Sigmoid colon (tissue), 7 donors: ENCODE measurements around the gene C5orf24. TPM values are rescaled to one million over a fixed set of nuclear protein-coding genes. Genes with fewer than 3 reads are reported as not detected.

Source experiments
- DNase-seq: peaks from one replicate; pipeline ENCODE4 v3.0.0-alpha.2; 2019
- H3K27ac ChIP-seq, 4 donors: fragments of 200-600 bp; sonication (generic); one replicate each; pipeline ENCODE4 v1.5.1; 2016 to 2019; ENCODE audit warnings: mild to moderate bottlenecking in 1 of 4
- H3K27me3 ChIP-seq, 3 donors: fragments of 200-600 bp; sonication (generic); one replicate each; pipeline ENCODE4 v1.5.1; 2019; ENCODE audit warnings: mild to moderate bottlenecking in 1 of 3
- H3K36me3 ChIP-seq, 4 donors: fragments of 200-600 bp; sonication (generic); one replicate each; pipeline ENCODE4 v1.5.1; 2016 to 2019
- H3K4me1 ChIP-seq, 4 donors: fragments of 200-600 bp; sonication (generic); one replicate each; pipeline ENCODE4 v1.5.1; 2017 to 2019
- H3K4me3 ChIP-seq, 4 donors: fragments of 200-600 bp; sonication (generic); one replicate each; pipeline ENCODE4 v1.5.1; 2017 to 2019; ENCODE audit warnings: mild to moderate bottlenecking in 2 of 4, moderate library complexity in 1 of 4
- H3K9me3 ChIP-seq, 4 donors: fragments of 200-600 bp in 3 of 4; sonication (generic) in 3 of 4; one replicate each; pipeline versions ENCODE4 v1.5.1 to v1.6.1; 2013 to 2019
- EP300 ChIP-seq, 4 donors: sonication (generic); formaldehyde crosslinking; IDR thresholded peaks; one replicate each; pipeline ENCODE4 v1.6.1; 2017; ENCODE audit warnings: antibody characterized with exemption in 4 of 4
- POLR2A ChIP-seq, 2 donors: fragments of 450-650 bp; IDR thresholded peaks; one replicate each; pipeline ENCODE4 v1.6.1; 2016; ENCODE audit warnings: antibody characterized with exemption in 2 of 2, mild to moderate bottlenecking in 2 of 2, moderate library complexity in 2 of 2
- POLR2AphosphoS5 ChIP-seq, 4 donors: sonication (generic); formaldehyde crosslinking; IDR thresholded peaks; one replicate each; pipeline ENCODE4 v1.6.1; 2017; ENCODE audit warnings: antibody characterized with exemption in 4 of 4
- WGBS, 2 donors: extraction: QIAGEN DNeasy Blood & Tissue Kit; methylation state at CpG; one replicate each; pipeline ENCODE4 v1.1.7; 2013; 5-methylcytosine and 5-hydroxymethylcytosine counted together
- intact Hi-C: fragments of 100-400 bp; cut with DNase I; formaldehyde crosslinking; loops from one replicate; pipeline ENCODE4 v1.15.1; 2023
- polyA plus RNA-seq, 3 donors: library from polyadenylated mRNA; stranded (reverse); fragments of 200-250 nt; gene quantifications; one replicate each; pipeline ENCODE4 v1.2.3, GENCODE V29; 2013
- total RNA-seq, 4 donors: library from RNA; depleted of rRNA; stranded (reverse); fragments of >200 nt; gene quantifications; one replicate each; pipeline ENCODE4 v1.1.0, GENCODE V29; 2016
- TF ChIP-seq, protein P1 (sequence below), 4 experiments: fragments of 450-650 bp in 3 of 4; fragments of 200-600 bp in 1 of 4; IDR thresholded peaks; one replicate each; pipeline ENCODE4 v1.5.1; 2016 to 2019; ENCODE audit warnings: antibody characterized with exemption in 4 of 4, mild to moderate bottlenecking in 3 of 4, moderate library complexity in 2 of 4
- donor health status: healthy with polysubstance abuse.
- donor health status: Bipolar disorder and iron deficiency.
- donor health status: healthy.

C5orf24 gene
- total and polyA plus RNA-seq, 7 donors: 12.6 to 82.0 (median 38.0) TPM

DNA sequence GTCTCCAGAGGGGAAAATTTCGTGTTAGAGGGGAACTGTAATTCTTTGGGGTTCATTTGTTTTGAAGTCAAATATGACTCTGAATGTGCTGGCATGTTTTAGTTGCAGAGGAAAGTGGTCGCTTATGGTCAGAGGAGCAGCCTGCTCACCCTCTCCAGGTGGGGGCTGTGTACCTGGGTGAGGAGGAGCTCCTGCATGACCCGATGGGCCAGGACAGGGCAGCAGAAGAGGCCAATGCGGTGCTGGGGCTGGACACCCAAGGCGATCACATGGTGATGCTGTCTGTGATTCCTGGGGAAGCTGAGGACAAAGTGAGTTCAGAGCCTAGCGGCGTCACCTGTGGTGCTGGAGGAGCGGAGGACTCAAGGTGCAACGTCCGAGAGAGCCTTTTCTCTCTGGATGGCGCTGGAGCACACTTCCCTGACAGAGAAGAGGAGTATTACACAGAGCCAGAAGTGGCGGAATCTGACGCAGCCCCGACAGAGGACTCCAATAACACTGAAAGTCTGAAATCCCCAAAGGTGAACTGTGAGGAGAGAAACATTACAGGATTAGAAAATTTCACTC lies 41.9 kb downstream of the C5orf24 start:
- 93 to 94% methylated on average over 14 of the region's 14 CpGs for WGBS, 2 donors
- TF ChIP-seq POLR2A (IDR thresholded peaks at IDR 0.05) (no peak), EP300 (IDR thresholded peaks at IDR 0.05) (no peak), POLR2AphosphoS5 (IDR thresholded peaks at IDR 0.05) (no peak)
- TF ChIP-seq, protein P1, sequence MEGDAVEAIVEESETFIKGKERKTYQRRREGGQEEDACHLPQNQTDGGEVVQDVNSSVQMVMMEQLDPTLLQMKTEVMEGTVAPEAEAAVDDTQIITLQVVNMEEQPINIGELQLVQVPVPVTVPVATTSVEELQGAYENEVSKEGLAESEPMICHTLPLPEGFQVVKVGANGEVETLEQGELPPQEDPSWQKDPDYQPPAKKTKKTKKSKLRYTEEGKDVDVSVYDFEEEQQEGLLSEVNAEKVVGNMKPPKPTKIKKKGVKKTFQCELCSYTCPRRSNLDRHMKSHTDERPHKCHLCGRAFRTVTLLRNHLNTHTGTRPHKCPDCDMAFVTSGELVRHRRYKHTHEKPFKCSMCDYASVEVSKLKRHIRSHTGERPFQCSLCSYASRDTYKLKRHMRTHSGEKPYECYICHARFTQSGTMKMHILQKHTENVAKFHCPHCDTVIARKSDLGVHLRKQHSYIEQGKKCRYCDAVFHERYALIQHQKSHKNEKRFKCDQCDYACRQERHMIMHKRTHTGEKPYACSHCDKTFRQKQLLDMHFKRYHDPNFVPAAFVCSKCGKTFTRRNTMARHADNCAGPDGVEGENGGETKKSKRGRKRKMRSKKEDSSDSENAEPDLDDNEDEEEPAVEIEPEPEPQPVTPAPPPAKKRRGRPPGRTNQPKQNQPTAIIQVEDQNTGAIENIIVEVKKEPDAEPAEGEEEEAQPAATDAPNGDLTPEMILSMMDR (IDR thresholded peaks at IDR 0.05): no peak
- no peak for DNase-seq

DNA sequence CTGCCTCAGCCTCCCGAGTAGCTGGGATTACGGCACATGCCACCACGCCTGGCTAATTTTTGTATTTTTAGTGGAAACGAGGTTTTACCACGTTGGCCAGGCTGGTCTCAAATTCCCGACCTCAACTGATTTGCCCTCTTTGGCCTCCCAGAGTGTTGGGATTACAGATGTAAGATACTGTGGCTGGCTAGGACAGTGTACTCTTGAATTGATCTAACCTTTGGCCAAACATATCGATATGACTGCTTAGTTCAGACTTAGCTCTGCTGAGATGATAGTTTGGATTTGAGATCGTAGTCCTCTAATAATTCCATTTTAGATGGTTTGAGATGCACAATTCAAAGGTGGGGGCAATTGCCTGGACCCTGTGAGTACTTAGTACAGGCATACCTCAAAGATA lies 43.6 kb downstream of the C5orf24 start:
- 96% methylated on average over 8 of the region's 8 CpGs for WGBS, 2 donors
- intact Hi-C loops: no loop called here
- H3K9me3 ChIP-seq: no peaks in the 10 kb centered on the region
- no peaks in the 10 kb centered on the region for H3K27me3 ChIP-seq
- no peak overlapping the region for H3K27ac ChIP-seq
- TF ChIP-seq, protein P1 (IDR thresholded peaks at IDR 0.05): no peak
- TF ChIP-seq EP300 (IDR thresholded peaks at IDR 0.05): no peak
- no peak for TF ChIP-seq POLR2AphosphoS5 (IDR thresholded peaks at IDR 0.05)
- no peak for TF ChIP-seq POLR2A (IDR thresholded peaks at IDR 0.05)
- no peak for DNase-seq
- no peak overlapping the region for H3K4me3 ChIP-seq
- peaks cover 0 to 25% (median 6%) of the 10 kb centered on the region in 4 donors for H3K36me3 ChIP-seq
- peaks cover 0 to 10% (median 3%) of the 10 kb centered on the region in 4 donors for H3K4me1 ChIP-seq

More for the DNA sequence above, 41.9 kb downstream of the C5orf24 start:
- peaks cover 0 to 12% (median 6%) of the 10 kb centered on the region in 4 donors for H3K36me3 ChIP-seq
- intact Hi-C loops: no loop called here
- no peak overlapping the region for H3K4me3 ChIP-seq
- no peak overlapping the region for H3K27ac ChIP-seq
- peaks cover 0 to 10% (median 3%) of the 10 kb centered on the region in 4 donors for H3K4me1 ChIP-seq
- no peaks in the 10 kb centered on the region for H3K9me3 ChIP-seq
- no peaks in the 10 kb centered on the region for H3K27me3 ChIP-seq

DNA sequence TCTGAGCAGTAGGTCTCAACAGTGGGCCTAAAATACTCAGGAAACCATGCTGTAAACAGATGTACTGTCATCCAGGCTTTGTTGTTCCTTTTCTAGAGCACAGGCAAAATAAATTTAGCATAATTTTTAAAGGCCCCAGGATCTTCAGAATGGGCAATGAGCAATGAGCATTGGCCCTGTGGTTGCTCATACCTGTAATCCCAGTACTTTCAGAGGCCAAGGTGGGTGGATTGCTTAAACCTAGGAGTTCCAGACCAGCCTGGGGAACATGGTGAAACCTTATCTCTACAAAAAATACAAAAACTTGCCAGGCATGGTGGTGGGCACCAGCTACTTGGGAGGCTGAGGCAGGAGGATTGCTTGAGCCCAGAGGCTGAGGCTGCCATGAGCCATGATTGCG lies 45.7 kb downstream of the C5orf24 start:
- Histone ChIP-seq H3K27ac (no peak overlapping the region), H3K36me3 (peaks cover 0 to 44% (median 10%) of the 10 kb centered on the region in 4 donors), H3K9me3 (no peaks in the 10 kb centered on the region), H3K4me3 (no peak overlapping the region), H3K4me1 (peaks cover 0 to under 1% (median 0%) of the 10 kb centered on the region in 4 donors), H3K27me3 (no peaks in the 10 kb centered on the region)
- intact Hi-C loops: no loop called here
- WGBS, 2 donors: 97 to 100% methylated on average over 1 of the region's 1 CpG
- DNase-seq: no peak
- no peak for TF ChIP-seq EP300 (IDR thresholded peaks at IDR 0.05)
- TF ChIP-seq POLR2A (IDR thresholded peaks at IDR 0.05): no peak
- TF ChIP-seq, protein P1 (IDR thresholded peaks at IDR 0.05): no peak
- no peak for TF ChIP-seq POLR2AphosphoS5 (IDR thresholded peaks at IDR 0.05)

DNA sequence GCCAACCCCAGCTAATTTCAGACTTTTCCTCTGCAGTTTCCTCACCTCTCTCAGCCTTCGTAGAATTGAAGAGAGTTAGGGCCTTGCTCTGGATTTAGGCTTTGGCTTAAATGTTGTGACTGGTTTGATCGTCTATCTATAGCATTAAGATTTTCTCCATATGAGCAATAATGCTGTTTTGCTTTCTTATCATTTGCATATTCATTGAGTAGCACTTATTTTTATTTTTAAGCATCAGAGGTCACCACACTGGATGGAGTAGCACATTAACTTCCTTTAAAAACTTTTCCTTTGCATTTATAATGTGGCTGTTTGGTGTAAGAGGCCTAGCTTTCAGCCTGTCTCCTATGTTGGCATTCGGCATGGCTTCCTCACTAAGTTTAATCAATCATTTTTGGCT lies 46.5 kb downstream of the C5orf24 start:
- Histone ChIP-seq H3K4me1 (no peaks in the 10 kb centered on the region), H3K9me3 (no peaks in the 10 kb centered on the region), H3K27ac (no peak overlapping the region), H3K36me3 (peaks cover 0 to 51% (median 13%) of the 10 kb centered on the region in 4 donors), H3K27me3 (no peaks in the 10 kb centered on the region), H3K4me3 (no peak overlapping the region)
- no peak for TF ChIP-seq EP300 (IDR thresholded peaks at IDR 0.05)
- TF ChIP-seq POLR2A (IDR thresholded peaks at IDR 0.05): no peak
- no peak for TF ChIP-seq POLR2AphosphoS5 (IDR thresholded peaks at IDR 0.05)
- TF ChIP-seq, protein P1 (IDR thresholded peaks at IDR 0.05): no peak
- intact Hi-C loops: no loop called here
- WGBS, 2 donors: 89 to 93% methylated on average over 3 of the region's 3 CpGs
- no peak for DNase-seq

DNA sequence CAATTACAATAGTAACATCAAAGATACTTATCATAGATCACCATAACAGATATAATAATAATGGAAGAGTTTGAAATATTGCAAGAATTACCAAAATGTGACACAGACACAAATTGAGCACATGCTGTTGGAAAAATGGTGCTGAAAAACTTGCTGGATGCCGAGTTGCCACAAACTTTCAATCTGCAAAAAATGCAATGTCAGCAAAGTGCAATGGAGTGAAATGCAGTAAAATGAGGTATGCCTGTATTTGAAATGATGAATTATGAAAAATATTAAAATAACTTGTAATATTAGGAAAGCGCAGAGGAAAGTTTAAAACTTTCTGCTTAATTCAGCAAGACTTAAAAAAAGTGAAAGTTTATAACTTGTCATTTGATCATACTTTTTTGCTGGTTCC lies 47.2 kb downstream of the C5orf24 start:
- Histone ChIP-seq H3K27ac (no peak overlapping the region), H3K9me3 (no peaks in the 10 kb centered on the region), H3K36me3 (peaks cover 0 to 57% (median 11%) of the 10 kb centered on the region in 4 donors), H3K4me1 (no peaks in the 10 kb centered on the region), H3K4me3 (no peak overlapping the region), H3K27me3 (no peaks in the 10 kb centered on the region)
- TF ChIP-seq, protein P1 (IDR thresholded peaks at IDR 0.05): no peak
- no peak for TF ChIP-seq POLR2AphosphoS5 (IDR thresholded peaks at IDR 0.05)
- TF ChIP-seq POLR2A (IDR thresholded peaks at IDR 0.05): no peak
- no peak for TF ChIP-seq EP300 (IDR thresholded peaks at IDR 0.05)
- intact Hi-C loops: no loop called here
- WGBS, 2 donors: 92 to 96% methylated on average over 2 of the region's 2 CpGs
- DNase-seq: no peak
